Embryonic facial prominence (tissue), 1 donor: ENCODE results near the gene DTD2.
"Not testable (repeated sequence)": the region's sequence is repeated elsewhere in the genome, so short reads cannot be mapped to it uniquely, and the experiment has no call there.

Experiments used
- DNase-seq: peaks from one replicate; pipeline ENCODE4 v3.0.0-alpha.2; 2016; ENCODE audit errors: extremely low spot score

DTD2 gene

GRCh38 chr14:31456841-31457664 lies at the start of gene DTD2:
TSS of gene DTD2 (minus strand) at chr14:31457506. CDS start at chr14:31457393, 113 bp downstream.
- peak; percentile 88 for DNase-seq

DNA sequence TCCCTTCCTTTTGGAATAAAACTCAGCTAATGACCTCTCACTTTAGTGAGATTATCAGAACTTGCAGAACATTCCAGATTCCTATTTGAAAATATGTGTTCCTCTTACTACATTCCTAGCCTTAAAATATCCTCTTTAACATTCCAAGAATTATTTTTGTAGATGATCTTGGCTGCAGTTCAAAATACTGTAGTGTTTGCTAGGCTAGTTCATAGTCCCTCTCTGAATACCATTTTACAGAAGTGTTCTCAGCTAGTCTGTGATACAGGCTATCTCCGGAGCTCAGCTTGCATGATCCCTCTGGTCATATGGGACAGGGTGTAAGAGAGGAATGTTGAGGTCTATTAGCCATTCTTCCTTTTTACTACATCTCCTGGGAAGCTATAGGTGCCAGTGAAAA lies 48.1 kb upstream of the DTD2 start:
- DNase-seq = no peak

GRCh38 chr14:31501870-31502269 lies 44.6 kb upstream of the DTD2 start:
- no peak for DNase-seq

- no peak for DNase-seq
Observed at GRCh38 chr14:31492759-31493498, 35.6 kb upstream of the DTD2 start.

GRCh38 chr14:31489691-31490090 lies 32.4 kb upstream of the DTD2 start:
- DNase-seq = no peak

DNA sequence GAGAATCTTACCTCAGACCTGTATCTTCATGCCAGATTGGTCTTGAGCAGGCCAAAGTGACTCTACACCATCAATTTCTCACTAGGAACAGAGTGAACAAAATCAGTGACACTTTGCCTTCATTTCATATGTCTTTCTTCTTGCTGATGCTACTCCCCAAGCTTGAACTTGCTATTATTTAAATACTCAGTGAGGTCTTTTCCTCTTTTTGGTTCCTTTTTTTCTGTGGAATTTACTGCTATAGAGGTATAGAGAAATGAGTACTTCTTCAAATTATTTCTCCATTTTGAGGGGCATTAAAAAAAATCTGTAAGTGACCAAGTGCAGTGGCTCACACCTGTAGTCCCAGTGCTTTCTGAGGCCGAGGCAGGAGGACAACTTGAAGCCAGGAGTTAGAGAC lies 30.6 kb upstream of the DTD2 start, which contains the start of gene GPR33:
GPR33 (minus strand) TSS at position 154 of the 400 bp plus-strand sequence. CDS start 4,074 bp downstream, outside the sequence.
- DNase-seq = no peak

GRCh38 chr14:31486764-31487163 lies 29.5 kb upstream of the DTD2 start:
- no peak for DNase-seq

GRCh38 chr14:31484754-31485153 lies 27.4 kb upstream of the DTD2 start:
- no peak for DNase-seq

GRCh38 chr14:31480156-31480555 lies 22.9 kb upstream of the DTD2 start:
- no peak for DNase-seq

DNA sequence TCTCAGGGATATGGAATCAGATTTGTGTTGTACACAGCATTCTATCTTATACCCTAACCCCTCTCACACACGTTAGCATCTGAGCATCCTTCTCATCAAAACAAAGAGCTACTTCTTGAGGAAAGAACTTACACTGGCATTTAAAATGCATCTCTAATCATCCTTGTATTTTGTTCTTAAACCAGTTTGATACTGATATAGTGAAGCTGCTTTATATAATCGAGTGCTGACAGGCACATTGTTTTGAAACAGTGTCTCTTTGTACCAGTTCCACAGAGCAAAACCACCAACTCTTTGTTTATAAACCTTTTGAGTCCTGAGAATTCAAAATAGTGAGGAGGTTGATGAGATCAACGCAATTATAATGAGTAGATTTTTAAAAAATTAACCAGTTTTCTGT lies 21.7 kb upstream of the DTD2 start:
- DNase-seq = no peak

DNA sequence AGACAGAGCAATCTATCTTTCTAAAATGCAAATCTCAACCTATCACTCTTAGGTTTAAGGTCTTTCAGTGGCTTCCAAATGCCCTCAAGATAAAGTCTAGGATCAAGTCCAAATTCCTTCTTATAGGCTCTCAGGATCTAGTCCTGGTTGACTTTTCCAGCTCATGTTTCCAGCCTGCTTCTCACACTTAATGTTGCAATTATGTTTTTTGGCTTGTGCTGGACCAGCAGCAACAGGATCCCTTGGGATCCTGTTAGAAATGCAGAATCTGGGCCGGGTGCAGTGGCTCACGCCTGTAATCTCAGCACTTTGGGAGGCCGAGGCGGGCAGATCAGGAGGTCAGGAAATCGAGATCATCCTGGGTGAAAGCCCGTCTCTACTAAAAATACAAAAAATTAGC lies 19.9 kb upstream of the DTD2 start:
- DNase-seq = no peak

- no peak for DNase-seq
Observed at GRCh38 chr14:31476131-31476866, 19.0 kb upstream of the DTD2 start.

DNA sequence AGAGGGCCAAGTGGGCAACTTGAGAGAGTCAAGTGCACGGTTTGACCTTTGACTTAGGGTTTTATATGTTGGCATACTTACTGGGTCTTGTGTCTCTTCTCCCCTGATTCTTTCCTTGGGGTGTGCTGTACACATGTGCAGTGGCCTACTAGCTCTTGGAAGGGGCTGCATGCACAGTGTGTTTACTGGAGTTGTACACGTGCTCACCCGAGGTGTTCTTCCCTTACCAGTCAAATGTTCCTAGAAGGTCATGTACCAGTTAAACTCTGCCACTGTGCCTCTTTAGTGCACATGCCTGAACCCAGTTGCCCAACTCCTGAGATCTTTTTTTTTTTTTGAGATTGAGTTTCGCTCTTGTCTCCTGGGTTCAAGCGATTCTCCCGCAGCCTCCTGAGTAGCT lies 9.2 kb upstream of the DTD2 start:
- no peak for DNase-seq

DNA sequence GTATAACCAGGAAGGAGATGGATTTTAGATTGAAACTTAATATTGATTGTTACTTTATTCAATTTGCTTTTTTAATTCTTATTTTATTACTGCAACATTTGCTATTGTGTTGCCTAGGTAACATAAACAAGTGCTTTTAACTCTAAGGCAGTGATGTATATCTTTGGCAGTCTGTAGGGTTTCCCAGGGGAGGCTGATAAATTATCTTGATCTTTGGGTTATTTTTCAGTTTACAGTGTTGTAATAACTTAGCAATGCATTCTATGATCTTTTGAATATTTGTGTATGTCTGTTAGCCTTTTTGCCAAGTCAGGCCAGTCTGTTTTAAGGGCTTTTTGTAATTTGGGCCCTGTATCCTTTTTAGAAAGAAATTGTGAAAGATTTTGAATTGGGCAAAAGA lies 7.8 kb upstream of the DTD2 start:
- DNase-seq = no peak

DNA sequence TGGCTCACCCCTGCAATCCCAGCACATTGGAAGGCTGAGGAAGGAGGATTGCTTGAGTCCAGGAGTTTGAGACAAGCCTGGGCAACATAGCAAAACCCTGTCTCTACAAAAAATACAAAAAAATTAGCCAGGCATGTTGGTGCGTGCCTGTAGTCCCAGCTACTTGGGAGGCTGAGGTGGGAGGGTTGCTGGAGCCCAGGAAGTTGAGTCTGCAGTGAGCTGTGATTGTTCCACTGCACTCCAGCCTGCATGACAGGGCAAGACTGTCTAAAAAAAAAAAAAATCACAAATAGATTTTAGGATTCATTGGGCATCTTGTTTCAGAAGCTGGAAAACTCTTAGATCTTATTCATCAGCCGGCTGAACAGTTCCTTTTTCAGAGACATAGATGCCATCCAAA lies 5.1 kb upstream of the DTD2 start:
- not testable (repeated sequence) for DNase-seq

DNA sequence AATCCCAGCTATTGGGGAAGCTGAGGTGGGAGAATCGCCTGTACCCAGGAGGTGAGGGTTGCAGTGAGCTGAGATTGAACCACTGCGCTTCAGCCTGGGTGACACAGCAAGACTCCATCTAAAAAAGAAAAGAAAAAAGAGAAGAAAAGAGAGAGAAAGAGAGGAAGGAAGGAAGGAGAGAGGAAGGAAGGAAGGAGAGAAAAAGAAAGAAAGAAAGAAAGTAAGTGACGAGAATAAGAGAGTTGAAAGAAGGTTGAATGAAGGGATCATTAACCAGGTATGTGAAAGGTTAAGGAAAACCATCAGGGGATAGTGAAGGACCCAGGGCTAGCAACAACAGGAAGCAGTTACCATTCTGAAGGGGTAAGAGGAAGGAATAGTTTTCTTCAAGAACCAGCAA lies 4.2 kb upstream of the DTD2 start:
- DNase-seq = no peak

GRCh38 chr14:31457665-31458659 lies 656 bp upstream of the DTD2 start:
- DNase-seq = no peak

DNA sequence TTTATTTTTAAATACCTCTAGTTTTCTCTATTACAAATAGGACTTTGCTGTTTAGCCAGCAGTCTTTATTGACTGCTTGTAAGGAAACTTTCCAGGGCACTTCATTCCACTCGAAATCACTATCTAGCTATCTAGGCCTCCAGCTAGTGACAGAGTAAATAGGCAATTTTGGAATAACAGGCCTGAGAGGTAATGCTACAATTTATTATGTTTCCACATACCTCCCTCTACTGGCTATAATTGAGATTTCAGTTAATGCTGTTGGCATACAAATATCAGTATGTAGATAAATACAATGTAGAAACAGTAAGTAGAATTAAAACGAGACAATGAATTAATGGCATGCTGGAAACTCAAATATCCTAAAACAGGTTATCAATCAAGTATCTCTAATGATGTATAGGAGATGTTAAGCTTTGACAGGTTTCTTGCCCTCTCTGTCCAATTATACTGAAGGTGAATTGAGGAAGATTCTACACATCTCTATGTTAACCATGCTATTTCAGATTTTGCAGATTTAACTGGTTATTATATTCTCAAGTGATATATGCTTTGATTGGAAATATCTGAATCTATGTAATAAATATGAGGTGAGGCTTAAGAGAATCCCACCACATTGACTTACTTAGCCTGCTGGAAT lies 7.2 kb downstream of the DTD2 start:
- no peak for DNase-seq

- DNase-seq = no peak
Observed at GRCh38 chr14:31449136-31449535, 8.2 kb downstream of the DTD2 start.

DNA sequence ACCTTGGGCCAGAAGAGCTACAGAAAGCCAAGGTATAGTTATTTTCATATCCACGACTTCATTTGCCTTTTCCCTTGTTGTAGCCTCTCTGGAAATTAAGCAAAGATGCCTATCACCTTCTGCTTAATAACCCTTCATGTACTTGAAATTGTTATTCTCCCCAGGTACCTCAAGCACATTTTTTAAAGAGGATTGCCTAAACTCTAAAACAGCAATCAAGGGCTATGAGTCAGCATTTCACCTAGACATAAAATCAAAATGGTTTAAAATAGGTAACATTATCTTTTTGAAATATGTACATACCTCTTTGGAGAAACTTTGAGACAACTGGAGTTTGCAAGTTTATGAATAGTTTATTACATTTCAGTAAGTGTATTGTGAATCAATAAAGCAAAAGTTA lies 11.6 kb downstream of the DTD2 start:
- no peak for DNase-seq

DNA sequence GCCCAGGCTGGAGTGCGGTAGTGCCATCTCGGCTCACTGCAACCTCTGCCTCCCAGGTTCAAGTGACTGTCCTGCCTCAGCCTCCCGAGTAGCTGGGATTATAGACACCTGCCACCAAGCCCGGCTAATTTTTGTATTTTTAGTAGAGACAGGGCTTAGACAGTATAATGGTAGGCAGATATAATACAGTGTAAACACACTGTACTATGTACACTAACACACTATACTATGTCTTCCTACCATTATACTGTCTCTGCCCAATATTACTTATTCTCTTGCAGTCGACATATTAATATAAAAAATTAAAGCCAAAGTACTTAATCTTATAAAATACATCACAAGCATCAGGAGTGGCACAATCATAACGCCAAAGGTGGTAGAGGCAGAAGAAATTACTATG lies 15.0 kb downstream of the DTD2 start:
- DNase-seq = no peak
